ENCODE results near the gene TMPRSS2.
"Not testable (repeated sequence)": the region's sequence is repeated elsewhere in the genome, so short reads cannot be mapped to it uniquely, and the experiment has no call there.

Gene TMPRSS2

GRCh38 chr21:41425954-41426675 lies 81.8 kb downstream of the TMPRSS2 start, which contains the start of gene MX1:
TSS of gene MX1 (plus strand) at chr21:41426239. CDS start at chr21:41432071, 5,832 bp downstream.
- no peaks in the 10 kb centered on the region for H3K4me1 ChIP-seq
- no peaks in the 10 kb centered on the region for H3K79me2 ChIP-seq
- no peak within 1 kb of the TSS for H3K9ac ChIP-seq
- H3K4me2 ChIP-seq (ENCODE audit: low read length) = peak within 1 kb of the TSS; percentile 83
- peak within 1 kb of the TSS; percentile 64 for H3K4me3 ChIP-seq (ENCODE audit: low read depth, low read length)
- H2AFZ ChIP-seq = peak within 1 kb of the TSS; percentile 39
- TF ChIP-seq CTCF (IDR thresholded peaks at IDR 0.05) = no peak
- H3K9me3 ChIP-seq (ENCODE audit: control insufficient read depth, low read length) = no peaks in the 10 kb centered on the region
- peak within 1 kb of the TSS; percentile 42 for H3K27ac ChIP-seq
- no peaks in the 10 kb centered on the region for H3K27me3 ChIP-seq (ENCODE audit: control insufficient read depth, insufficient read depth, low read length)
- H3K36me3 ChIP-seq (ENCODE audit: control insufficient read depth, insufficient read depth, low read length) = no peaks in the 10 kb centered on the region

GRCh38 chr21:41425588-41425953 lies 82.4 kb downstream of the TMPRSS2 start:
- Histone ChIP-seq H3K27ac (peak overlapping the region; percentile 42), H3K9ac (no peak overlapping the region), H3K4me1 (no peaks in the 10 kb centered on the region), H3K9me3 (ENCODE audit: control insufficient read depth, low read length) (no peaks in the 10 kb centered on the region), H3K4me3 (ENCODE audit: low read depth, low read length) (peak overlapping the region; percentile 64), H3K36me3 (ENCODE audit: control insufficient read depth, insufficient read depth, low read length) (no peaks in the 10 kb centered on the region), H3K79me2 (no peaks in the 10 kb centered on the region), H3K27me3 (ENCODE audit: control insufficient read depth, insufficient read depth, low read length) (no peaks in the 10 kb centered on the region), H3K4me2 (ENCODE audit: low read length) (peak overlapping the region; percentile 83), H2AFZ (peak overlapping the region; percentile 39)
- no peak for TF ChIP-seq CTCF (IDR thresholded peaks at IDR 0.05)

GRCh38 chr21:41423305-41423636 lies 84.7 kb downstream of the TMPRSS2 start:
- H3K4me2 ChIP-seq (ENCODE audit: low read length); H3K27ac ChIP-seq; H3K9ac ChIP-seq; H2AFZ ChIP-seq; H3K27me3 ChIP-seq (ENCODE audit: control insufficient read depth, insufficient read depth, low read length); H3K36me3 ChIP-seq (ENCODE audit: control insufficient read depth, insufficient read depth, low read length); H3K79me2 ChIP-seq; H3K4me3 ChIP-seq (ENCODE audit: low read depth, low read length); H3K9me3 ChIP-seq (ENCODE audit: control insufficient read depth, low read length); H3K4me1 ChIP-seq: not testable (repeated sequence)

GRCh38 chr21:41422546-41423304 lies 85.2 kb downstream of the TMPRSS2 start:
- Histone ChIP-seq H3K36me3 (ENCODE audit: control insufficient read depth, insufficient read depth, low read length) (no peaks in the 10 kb centered on the region), H3K4me1 (no peaks in the 10 kb centered on the region), H2AFZ (no peak overlapping the region), H3K9ac (no peak overlapping the region), H3K79me2 (no peaks in the 10 kb centered on the region), H3K4me3 (ENCODE audit: low read depth, low read length) (no peak overlapping the region), H3K27ac (no peak overlapping the region), H3K4me2 (ENCODE audit: low read length) (no peak overlapping the region), H3K9me3 (ENCODE audit: control insufficient read depth, low read length) (no peaks in the 10 kb centered on the region), H3K27me3 (ENCODE audit: control insufficient read depth, insufficient read depth, low read length) (no peaks in the 10 kb centered on the region)
- TF ChIP-seq CTCF (IDR thresholded peaks at IDR 0.05) = no peak

GRCh38 chr21:41420998-41421397 lies 87.0 kb downstream of the TMPRSS2 start:
- H3K79me2 ChIP-seq; H3K4me3 ChIP-seq (ENCODE audit: low read depth, low read length): not testable (repeated sequence)

More at GRCh38 chr21:41420998-41421397, 87.0 kb downstream of the TMPRSS2 start:
- not testable (repeated sequence) for H2AFZ ChIP-seq; H3K36me3 ChIP-seq (ENCODE audit: control insufficient read depth, insufficient read depth, low read length); H3K4me1 ChIP-seq; H3K4me2 ChIP-seq (ENCODE audit: low read length); H3K9ac ChIP-seq; H3K27me3 ChIP-seq (ENCODE audit: control insufficient read depth, insufficient read depth, low read length); H3K9me3 ChIP-seq (ENCODE audit: control insufficient read depth, low read length)
- H3K27ac ChIP-seq = peak overlapping the region; percentile 75
